Mesothelial cell of epicardium (in vitro differentiated cells): ENCODE results near the gene KIAA1549. TPM values are rescaled to one million over a fixed set of nuclear protein-coding genes. Genes with fewer than 3 reads are reported as not detected.

Source experiments
- DNase-seq, 2 experiments: peaks; one replicate each; pipeline ENCODE4 v3.0.0; 2021; ENCODE audit warnings: low spot score in 2 of 2; ENCODE audit not compliant: unreplicated experiment in 2 of 2
- H3K27ac Mint-ChIP-seq: 2 replicates; pipeline ENCODE4 v1.8.0; 2021; ENCODE audit warnings: mixed read lengths
- H3K27me3 Mint-ChIP-seq: 2 replicates; pipeline ENCODE4 v1.8.0; 2021; ENCODE audit warnings: low read depth, mixed read lengths
- H3K36me3 Mint-ChIP-seq: 2 replicates; pipeline ENCODE4 v1.8.0; 2021; ENCODE audit warnings: mixed read lengths
- H3K4me1 Mint-ChIP-seq: 2 replicates; pipeline ENCODE4 v1.8.0; 2021; ENCODE audit warnings: mixed read lengths
- H3K4me3 Mint-ChIP-seq: 2 replicates; pipeline ENCODE4 v1.8.0; 2021; ENCODE audit warnings: mild to moderate bottlenecking, moderate library complexity, mixed read lengths
- H3K9me3 Mint-ChIP-seq: 2 replicates; pipeline ENCODE4 v1.8.0; 2021; ENCODE audit warnings: mixed read lengths
- CTCF ChIP-seq: fragments of 200-600 bp; sonication (generic); IDR thresholded peaks from one replicate; pipeline ENCODE4 v1.5.0; 2021; ENCODE audit warnings: antibody characterized with exemption; ENCODE audit not compliant: unreplicated experiment
- total RNA-seq: library from RNA; stranded (reverse); gene quantifications from 3 replicates; pipeline ENCODE4 v1.2.1, GENCODE V29; 2021

The KIAA1549 gene
- total RNA-seq, 1 donor from 2014 or later = 34.8 TPM

- H3K27ac Mint-ChIP-seq = no peak overlapping the region
- DNase-seq = no peak
Observed at GRCh38 chr7:138866353-138866752, 114.8 kb downstream of the KIAA1549 start.

GRCh38 chr7:138865843-138866242 is 115.3 kb downstream of the KIAA1549 start:
- DNase-seq = no peak
- TF ChIP-seq CTCF = no peak
- Mint-ChIP-seq H3K36me3 (peaks cover 60% of the 10 kb centered on the region), H3K4me1 (peaks cover 8% of the 10 kb centered on the region), H3K27ac (no peak overlapping the region), H3K9me3 (no peaks in the 10 kb centered on the region), H3K27me3 (no peaks in the 10 kb centered on the region), H3K4me3 (no peak overlapping the region)

More at GRCh38 chr7:138866353-138866752, 114.8 kb downstream of the KIAA1549 start:
- TF ChIP-seq CTCF = no peak
- peaks cover 59% of the 10 kb centered on the region for H3K36me3 Mint-ChIP-seq
- peaks cover 8% of the 10 kb centered on the region for H3K4me1 Mint-ChIP-seq
- no peaks in the 10 kb centered on the region for H3K27me3 Mint-ChIP-seq
- H3K4me3 Mint-ChIP-seq = no peak overlapping the region
- H3K9me3 Mint-ChIP-seq = no peaks in the 10 kb centered on the region

- Mint-ChIP-seq H3K4me3 (no peak overlapping the region), H3K27ac (no peak overlapping the region)
Observed at GRCh38 chr7:138864667-138865066, 116.5 kb downstream of the KIAA1549 start.

GRCh38 chr7:138863931-138864330 is 117.3 kb downstream of the KIAA1549 start:
- Mint-ChIP-seq H3K4me3 (no peak overlapping the region), H3K27me3 (no peaks in the 10 kb centered on the region), H3K4me1 (no peaks in the 10 kb centered on the region), H3K36me3 (peaks cover 66% of the 10 kb centered on the region), H3K9me3 (no peaks in the 10 kb centered on the region), H3K27ac (no peak overlapping the region)
- no peak for TF ChIP-seq CTCF
- no peak for DNase-seq

More at GRCh38 chr7:138864667-138865066, 116.5 kb downstream of the KIAA1549 start:
- TF ChIP-seq CTCF = no peak
- Mint-ChIP-seq H3K27me3 (no peaks in the 10 kb centered on the region), H3K9me3 (no peaks in the 10 kb centered on the region), H3K36me3 (peaks cover 63% of the 10 kb centered on the region), H3K4me1 (peaks cover 2% of the 10 kb centered on the region)
- no peak for DNase-seq

GRCh38 chr7:138861051-138861450 is 120.1 kb downstream of the KIAA1549 start:
- Mint-ChIP-seq H3K36me3 (peaks cover 80% of the 10 kb centered on the region), H3K27ac (no peak overlapping the region), H3K27me3 (no peaks in the 10 kb centered on the region), H3K9me3 (peaks cover 22% of the 10 kb centered on the region), H3K4me3 (no peak overlapping the region), H3K4me1 (no peaks in the 10 kb centered on the region)
- no peak for DNase-seq
- TF ChIP-seq CTCF = no peak

- no peak overlapping the region for H3K27ac Mint-ChIP-seq
- H3K4me1 Mint-ChIP-seq = no peaks in the 10 kb centered on the region
- TF ChIP-seq CTCF = no peak
- DNase-seq = no peak
- peaks cover 22% of the 10 kb centered on the region for H3K9me3 Mint-ChIP-seq
- peaks cover 58% of the 10 kb centered on the region for H3K36me3 Mint-ChIP-seq
- no peak overlapping the region for H3K4me3 Mint-ChIP-seq
- H3K27me3 Mint-ChIP-seq = no peaks in the 10 kb centered on the region
Observed at GRCh38 chr7:138857728-138858127, 123.5 kb downstream of the KIAA1549 start.
